Subcutaneous abdominal adipose tissue (tissue), 5 donors: ENCODE data around the gene REPS2.

ENCODE experiments used
- H3K27ac ChIP-seq: one replicate; pipeline ENCODE4 v1.7.0; 2013; ENCODE audit warnings: low read depth, mild to moderate bottlenecking, inconsistent platforms, low read length, moderate library complexity
- H3K27me3 ChIP-seq, 5 donors: one replicate each; pipeline ENCODE4 v1.7.0; 2013; ENCODE audit warnings: low read length in 5 of 5, inconsistent platforms in 1 of 5; ENCODE audit not compliant: control insufficient read depth in 5 of 5, insufficient read depth in 4 of 5
- H3K36me3 ChIP-seq, 5 donors: one replicate each; pipeline ENCODE4 v1.7.0; 2013; ENCODE audit warnings: low read length in 5 of 5; ENCODE audit not compliant: control insufficient read depth in 5 of 5, insufficient read depth in 5 of 5
- H3K4me1 ChIP-seq, 5 donors: one replicate each; pipeline ENCODE4 v1.7.0; 2013; ENCODE audit warnings: low read length in 5 of 5, mild to moderate bottlenecking in 3 of 5, moderate library complexity in 1 of 5; ENCODE audit not compliant: control insufficient read depth in 5 of 5, insufficient read depth in 5 of 5
- H3K4me3 ChIP-seq, 5 donors: one replicate each; pipeline ENCODE4 v1.7.0; 2013; ENCODE audit warnings: low read length in 5 of 5, low read depth in 1 of 5
- H3K9ac ChIP-seq, 5 donors: one replicate each; pipeline ENCODE4 v1.7.0; 2013; ENCODE audit warnings: low read length in 5 of 5, mild to moderate bottlenecking in 4 of 5, moderate library complexity in 3 of 5
- H3K9me3 ChIP-seq, 5 donors: one replicate each; pipeline ENCODE4 v1.7.0; 2013; ENCODE audit warnings: low read length in 5 of 5; ENCODE audit not compliant: control insufficient read depth in 5 of 5
- donor health status: healthy.
- donor health status: healthy.
- donor health status: healthy.
- donor health status: healthy.
- donor health status: healthy.

REPS2 gene

GRCh38 chrX:17065100-17065499 is 118.6 kb downstream of the REPS2 start:
- Histone ChIP-seq H3K27me3 (peaks cover 0 to 12% (median 4%) of the 10 kb centered on the region in 5 donors), H3K36me3 (no peaks in the 10 kb centered on the region), H3K27ac (no peak overlapping the region)

DNA sequence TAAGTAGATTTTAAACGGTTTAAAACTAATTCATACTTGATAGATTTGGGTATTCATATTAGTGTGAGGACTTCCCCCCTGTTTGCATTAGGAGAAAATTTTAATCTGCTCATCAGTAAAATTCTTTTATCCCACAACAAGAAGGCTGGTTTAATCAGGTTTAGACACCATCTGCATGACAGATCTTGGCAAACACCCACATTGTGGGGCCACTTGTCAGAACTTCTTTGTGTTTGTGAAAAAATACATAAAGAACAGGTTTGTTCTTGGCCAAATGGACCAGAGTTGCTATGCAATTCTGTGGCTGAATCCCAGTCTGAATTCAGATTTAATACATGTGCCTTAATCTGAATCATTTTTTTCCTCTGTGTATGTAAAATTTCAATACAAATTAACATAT is 121.1 kb downstream of the REPS2 start:
- Histone ChIP-seq H3K27me3 (peaks cover 0 to 9% (median 3%) of the 10 kb centered on the region in 5 donors), H3K9ac (no peak overlapping the region), H3K36me3 (no peaks in the 10 kb centered on the region), H3K9me3 (no peaks in the 10 kb centered on the region), H3K27ac (no peak overlapping the region), H3K4me1 (no peaks in the 10 kb centered on the region), H3K4me3 (no peak overlapping the region)

More at GRCh38 chrX:17065100-17065499, 118.6 kb downstream of the REPS2 start:
- Histone ChIP-seq H3K4me1 (no peaks in the 10 kb centered on the region), H3K9me3 (no peaks in the 10 kb centered on the region), H3K4me3 (no peak overlapping the region), H3K9ac (no peak overlapping the region)

DNA sequence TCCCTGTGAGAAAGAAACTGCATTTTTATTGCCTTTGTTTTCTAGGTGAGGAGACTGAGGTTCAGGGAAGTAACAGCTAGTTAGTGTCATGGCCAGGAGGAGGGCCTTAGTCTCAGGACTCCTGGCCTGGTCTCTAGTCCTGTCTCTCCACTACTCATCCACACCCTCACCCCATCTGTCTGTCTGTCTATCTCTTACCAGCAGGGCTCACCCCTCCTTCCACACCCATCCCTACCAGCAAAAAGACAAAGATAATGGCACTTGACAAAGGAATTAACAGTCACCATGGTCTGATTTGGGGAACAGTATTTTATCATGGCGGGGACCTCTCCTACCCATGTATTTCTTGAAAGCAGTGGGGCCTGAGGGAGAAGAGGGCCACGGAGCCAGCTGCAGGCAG is 125.8 kb downstream of the REPS2 start:
- H3K9me3 ChIP-seq = no peaks in the 10 kb centered on the region
- H3K9ac ChIP-seq = no peak overlapping the region
- no peaks in the 10 kb centered on the region for H3K4me1 ChIP-seq
- peaks cover 0 to 2% (median 0%) of the 10 kb centered on the region in 5 donors for H3K36me3 ChIP-seq
- H3K27me3 ChIP-seq = peaks cover 0 to 16% (median 9%) of the 10 kb centered on the region in 5 donors
- H3K27ac ChIP-seq = no peak overlapping the region
- no peak overlapping the region for H3K4me3 ChIP-seq

DNA sequence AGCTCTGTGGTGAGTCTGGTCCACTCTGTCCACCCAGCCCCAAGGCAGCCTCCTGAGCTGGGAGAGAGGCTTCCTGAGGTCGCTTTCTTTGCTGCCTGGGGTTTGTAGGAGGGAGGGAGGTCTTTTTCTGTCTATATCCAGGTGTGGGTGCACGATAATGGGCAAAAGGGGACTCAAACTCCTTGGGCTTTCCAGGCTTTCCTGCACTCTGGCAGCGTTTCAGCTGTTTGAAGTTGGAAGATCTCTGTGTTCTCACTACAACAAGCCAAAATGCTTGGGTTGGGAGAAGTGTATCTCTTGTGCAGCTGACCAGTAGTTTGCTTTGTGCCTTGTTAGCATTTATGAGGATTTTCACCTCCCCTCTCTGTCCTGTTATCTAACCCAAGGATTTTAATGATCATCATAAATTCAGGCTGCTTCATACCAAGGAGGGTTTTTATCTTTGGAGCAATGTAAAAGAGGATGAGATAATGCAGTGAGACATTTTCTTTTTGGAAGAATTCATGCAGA is 126.3 kb downstream of the REPS2 start:
- Histone ChIP-seq H3K9ac (no peak overlapping the region), H3K4me3 (no peak overlapping the region), H3K9me3 (no peaks in the 10 kb centered on the region), H3K36me3 (peaks cover 0 to 2% (median 0%) of the 10 kb centered on the region in 5 donors), H3K4me1 (no peaks in the 10 kb centered on the region), H3K27ac (no peak overlapping the region), H3K27me3 (peaks cover 0 to 19% (median 10%) of the 10 kb centered on the region in 5 donors)

- H3K4me1 ChIP-seq = peaks cover 0 to 4% (median 0%) of the 10 kb centered on the region in 5 donors
- peaks cover 0 to 2% (median 0%) of the 10 kb centered on the region in 5 donors for H3K36me3 ChIP-seq
- no peak overlapping the region for H3K27ac ChIP-seq
- no peak overlapping the region for H3K9ac ChIP-seq
- H3K9me3 ChIP-seq = no peaks in the 10 kb centered on the region
- peaks cover 0 to 14% (median 9%) of the 10 kb centered on the region in 5 donors for H3K27me3 ChIP-seq
- no peak overlapping the region for H3K4me3 ChIP-seq
Observed at GRCh38 chrX:17075004-17075403, 128.5 kb downstream of the REPS2 start.

GRCh38 chrX:17077361-17077760 is 130.9 kb downstream of the REPS2 start:
- H3K9me3 ChIP-seq = no peaks in the 10 kb centered on the region
- no peak overlapping the region for H3K27ac ChIP-seq
- H3K36me3 ChIP-seq = peaks cover 0 to 2% (median 0%) of the 10 kb centered on the region in 5 donors
- peaks cover 3 to 14% (median 7%) of the 10 kb centered on the region in 5 donors for H3K27me3 ChIP-seq
- H3K4me3 ChIP-seq = no peak overlapping the region
- H3K9ac ChIP-seq = no peak overlapping the region
- H3K4me1 ChIP-seq = peaks cover 0 to 4% (median 0%) of the 10 kb centered on the region in 5 donors

- H3K4me1 ChIP-seq = peaks cover 0 to 4% (median 0%) of the 10 kb centered on the region in 5 donors
- no peak overlapping the region for H3K27ac ChIP-seq
- H3K9me3 ChIP-seq = no peaks in the 10 kb centered on the region
- H3K4me3 ChIP-seq = no peak overlapping the region
- H3K9ac ChIP-seq = no peak overlapping the region
- H3K27me3 ChIP-seq = peaks cover 3 to 10% (median 7%) of the 10 kb centered on the region in 5 donors
- H3K36me3 ChIP-seq = peaks cover 0 to 2% (median 0%) of the 10 kb centered on the region in 5 donors
Observed at GRCh38 chrX:17078031-17078720, 131.7 kb downstream of the REPS2 start.

DNA sequence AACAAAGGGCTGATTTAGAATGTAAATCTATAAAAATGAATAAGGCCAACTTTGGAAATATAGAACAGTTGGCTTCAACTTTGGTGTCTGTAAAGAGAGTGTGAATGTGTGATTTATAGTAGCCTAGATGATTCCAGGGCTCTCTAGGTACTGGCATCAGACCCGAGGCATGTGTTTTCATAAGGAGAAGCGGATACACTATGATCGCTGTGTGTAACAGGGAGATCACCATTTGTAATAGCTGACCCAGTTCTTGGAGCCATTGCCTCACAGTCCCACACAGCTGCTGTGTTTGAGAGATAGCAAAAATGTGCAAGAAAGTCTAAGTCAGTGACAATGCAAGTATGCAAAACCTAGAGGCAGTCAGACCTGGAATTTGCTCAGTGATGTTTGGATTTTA is 135.1 kb downstream of the REPS2 start:
- Histone ChIP-seq H3K27me3 (peaks cover 2 to 9% (median 4%) of the 10 kb centered on the region in 5 donors), H3K9me3 (no peaks in the 10 kb centered on the region), H3K27ac (no peak overlapping the region)

GRCh38 chrX:17081968-17082367 is 135.5 kb downstream of the REPS2 start:
- Histone ChIP-seq H3K9me3 (no peaks in the 10 kb centered on the region), H3K27me3 (peaks cover 2 to 10% (median 4%) of the 10 kb centered on the region in 5 donors), H3K27ac (no peak overlapping the region), H3K9ac (no peak overlapping the region), H3K4me3 (no peak overlapping the region), H3K4me1 (peaks cover 0 to 4% (median 0%) of the 10 kb centered on the region in 5 donors), H3K36me3 (no peaks in the 10 kb centered on the region)

More for the DNA sequence above, 135.1 kb downstream of the REPS2 start:
- Histone ChIP-seq H3K9ac (no peak overlapping the region), H3K4me3 (no peak overlapping the region), H3K4me1 (peaks cover 0 to 4% (median 0%) of the 10 kb centered on the region in 5 donors), H3K36me3 (no peaks in the 10 kb centered on the region)

- Histone ChIP-seq H3K4me3 (no peak overlapping the region), H3K27ac (no peak overlapping the region)
Observed at GRCh38 chrX:17082831-17083230, 136.4 kb downstream of the REPS2 start.

More at GRCh38 chrX:17082831-17083230, 136.4 kb downstream of the REPS2 start:
- Histone ChIP-seq H3K9me3 (no peaks in the 10 kb centered on the region), H3K27me3 (peaks cover 0 to 5% (median 3%) of the 10 kb centered on the region in 5 donors), H3K9ac (no peak overlapping the region), H3K36me3 (no peaks in the 10 kb centered on the region), H3K4me1 (peaks cover 0 to 4% (median 0%) of the 10 kb centered on the region in 5 donors)
